Endothelial cell of coronary artery (primary cell): ENCODE measurements around the gene TSPAN6. TPM values are rescaled to one million over a fixed set of nuclear protein-coding genes. Genes with fewer than 3 reads are reported as not detected.

ENCODE experiments used
- total RNA-seq: library from RNA; depleted of rRNA; stranded (reverse); fragments of >200 nt; gene quantifications from 2 replicates; pipeline ENCODE4 v1.2.3, GENCODE V29; 2014

TSPAN6 gene, protein sequence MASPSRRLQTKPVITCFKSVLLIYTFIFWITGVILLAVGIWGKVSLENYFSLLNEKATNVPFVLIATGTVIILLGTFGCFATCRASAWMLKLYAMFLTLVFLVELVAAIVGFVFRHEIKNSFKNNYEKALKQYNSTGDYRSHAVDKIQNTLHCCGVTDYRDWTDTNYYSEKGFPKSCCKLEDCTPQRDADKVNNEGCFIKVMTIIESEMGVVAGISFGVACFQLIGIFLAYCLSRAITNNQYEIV
- 40.5 and 48.1 TPM in 2 replicates for total RNA-seq

DNA sequence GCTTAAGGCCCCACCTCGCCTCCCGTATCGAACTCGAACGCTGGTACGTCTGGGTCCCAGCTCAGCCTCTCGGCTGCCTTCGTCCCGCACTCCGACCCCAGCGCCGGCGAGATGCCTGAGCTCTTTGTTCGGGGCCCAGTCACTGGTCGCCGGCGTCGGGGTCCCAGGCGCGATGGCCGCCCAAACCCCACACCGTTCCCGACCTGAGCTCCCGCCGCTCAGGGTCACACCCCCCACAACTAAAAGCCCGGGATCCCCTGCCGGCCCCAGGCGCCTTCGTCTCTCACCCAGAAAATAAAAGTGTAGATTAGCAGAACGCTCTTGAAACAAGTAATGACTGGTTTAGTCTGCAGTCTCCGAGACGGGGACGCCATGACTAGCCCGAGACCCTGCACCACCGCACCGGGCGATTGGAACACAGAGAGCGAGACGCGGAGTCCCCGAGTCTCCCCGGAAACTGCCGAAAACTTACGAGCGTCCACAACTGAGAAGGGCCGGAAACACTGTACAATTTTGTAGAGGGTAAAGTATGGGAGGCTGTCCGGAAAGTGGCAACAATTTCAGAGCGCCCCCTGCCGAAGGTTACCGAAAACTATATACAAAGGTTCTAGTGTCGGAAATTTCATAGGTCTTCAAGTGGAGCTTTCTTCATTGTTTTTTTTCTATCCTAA lies at the start of gene TSPAN6:
Gene TSPAN6, minus strand, starts transcription at position 486 of the 671 bp plus-strand sequence. Its CDS starts 112 bp downstream, at position 374.

DNA sequence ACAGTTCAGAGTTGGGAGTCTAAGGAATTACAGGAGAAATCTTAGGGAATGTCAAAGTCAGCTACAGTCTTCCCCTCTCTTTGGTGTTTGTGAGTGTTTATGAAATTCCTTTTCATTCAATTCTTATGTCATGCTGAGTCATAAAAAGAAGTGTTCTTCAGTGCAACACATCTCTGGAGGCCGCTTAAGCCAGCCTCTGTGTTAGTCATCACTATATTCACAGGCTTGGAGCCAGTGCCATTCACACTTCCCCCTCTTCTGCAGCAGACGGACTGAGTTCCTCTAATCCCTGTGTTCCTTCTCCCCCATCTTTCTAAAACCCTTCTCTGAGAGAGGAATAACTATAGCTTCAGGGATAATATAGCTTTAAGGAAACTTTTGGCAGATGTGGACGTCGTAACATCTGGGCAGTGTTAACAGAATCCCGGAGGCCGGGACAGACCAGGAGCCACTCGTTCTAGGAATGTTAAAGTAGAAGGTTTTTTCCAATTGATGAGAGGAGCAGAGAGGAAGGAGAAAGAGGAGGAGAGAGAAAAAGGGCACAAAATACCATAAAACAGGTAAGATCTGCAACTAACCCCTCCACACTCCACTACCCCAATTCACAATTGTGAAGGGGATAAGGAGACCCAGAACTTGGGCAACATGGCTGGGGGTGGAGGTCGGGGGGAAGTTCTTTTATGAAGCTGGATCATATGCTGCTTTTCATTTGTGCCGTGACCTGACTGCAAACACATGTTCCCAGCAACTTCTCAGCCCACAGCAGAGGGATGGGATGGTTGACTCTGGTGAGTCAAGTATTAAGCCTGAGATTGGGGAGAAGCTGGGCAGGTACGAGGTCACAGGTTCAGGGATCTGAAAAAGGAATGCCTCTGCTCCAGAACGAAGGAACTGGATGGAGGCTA lies 7.6 kb upstream of the TSPAN6 start, which contains the start of gene SRPX2:
Gene SRPX2, plus strand, starts transcription at position 244 of the 905 bp plus-strand sequence. CDS start 2,124 bp downstream, outside the sequence.

DNA sequence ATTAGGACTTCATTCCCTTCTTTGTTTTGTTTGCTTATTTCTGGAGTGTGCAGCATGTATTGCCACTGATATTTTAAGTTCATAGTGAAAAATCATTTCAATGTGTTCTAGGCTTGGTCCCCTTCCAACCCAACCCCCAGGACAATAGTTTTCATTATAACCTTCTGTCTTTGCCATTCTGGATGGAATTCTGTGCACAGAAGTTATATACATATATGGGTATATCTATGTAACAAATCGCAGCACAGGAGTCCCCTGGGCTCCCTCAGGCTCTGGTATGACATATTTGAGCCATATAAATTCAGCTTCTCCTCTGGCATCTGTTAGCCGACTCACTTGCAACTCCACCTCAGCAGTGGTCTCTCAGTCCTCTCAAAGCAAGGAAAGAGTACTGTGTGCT lies 52.0 kb downstream of the TSPAN6 start, which contains the start of gene TNMD:
Gene TNMD, plus strand, starts transcription at position 326 of the 400 bp plus-strand sequence. CDS start 83 bp downstream, outside the sequence.

Other genes with a start within 250 kb of the TSPAN6 start
- 0.47 and 1.2 TPM in 2 replicates for gene PCDH19, start 226.5 kb downstream of the TSPAN6 start, total RNA-seq
- gene TNMD, start 51.9 kb downstream of the TSPAN6 start, total RNA-seq = not detected in 2 replicates
- gene SRPX2, start 7.4 kb upstream of the TSPAN6 start, total RNA-seq = 95.5 and 151 TPM in 2 replicates
- gene SYTL4, start 95.3 kb upstream of the TSPAN6 start, total RNA-seq = 14.2 and 17.2 TPM in 2 replicates
- gene CSTF2, start 183.6 kb upstream of the TSPAN6 start, total RNA-seq = 20.0 and 22.7 TPM in 2 replicates
- 0.09 TPM in 1 of 2 replicates, not detected in the other for gene NOX1, start 237.6 kb upstream of the TSPAN6 start, total RNA-seq